GM19324 (cell line): ENCODE results near the gene JAK1.
"Not testable (repeated sequence)": the region's sequence is repeated elsewhere in the genome, so short reads cannot be mapped to it uniquely, and the experiment has no call there.

Experiments used
- ATAC-seq: cut with Tn5 transposase; IDR thresholded peaks from one replicate; pipeline ENCODE4 v1.9.1; 2021; ENCODE audit warnings: mild to moderate bottlenecking, moderate library complexity; ENCODE audit not compliant: unreplicated experiment, low FRiP score

JAK1 gene

GRCh38 chr1:64966158-64966971 is at the start of gene JAK1:
TSS of gene JAK1 (minus strand) at chr1:64966549. CDS start at chr1:64886264, 80,285 bp downstream.
- ATAC-seq, result peak; percentile 85

- no peak for ATAC-seq
Observed at GRCh38 chr1:65014321-65014720, 48.0 kb upstream of the JAK1 start.

GRCh38 chr1:65011983-65012382 is 45.6 kb upstream of the JAK1 start:
- ATAC-seq, result no peak

- ATAC-seq, result no peak
Observed at GRCh38 chr1:65009724-65010420, 43.5 kb upstream of the JAK1 start.

GRCh38 chr1:65009176-65009575 is 42.8 kb upstream of the JAK1 start:
- ATAC-seq, result no peak

- ATAC-seq, result no peak
Observed at GRCh38 chr1:65006806-65007205, 40.5 kb upstream of the JAK1 start.

GRCh38 chr1:65003316-65003664 is 36.9 kb upstream of the JAK1 start:
- no peak for ATAC-seq

GRCh38 chr1:65002508-65003315 is 36.4 kb upstream of the JAK1 start:
- peak; percentile 81 for ATAC-seq

- no peak for ATAC-seq
Observed at GRCh38 chr1:65002156-65002507, 35.8 kb upstream of the JAK1 start.

- no peak for ATAC-seq
Observed at GRCh38 chr1:65001231-65001792, 35.0 kb upstream of the JAK1 start.

GRCh38 chr1:64998425-64998948 is 32.1 kb upstream of the JAK1 start:
- ATAC-seq, result not testable (repeated sequence)

GRCh38 chr1:64996541-64997257 is 30.4 kb upstream of the JAK1 start:
- no peak for ATAC-seq

GRCh38 chr1:64995316-64995715 is 29.0 kb upstream of the JAK1 start:
- ATAC-seq, result no peak

GRCh38 chr1:64986903-64987871 is 20.8 kb upstream of the JAK1 start:
- peak; percentile 96 for ATAC-seq

- ATAC-seq, result no peak
Observed at GRCh38 chr1:64984737-64985136, 18.4 kb upstream of the JAK1 start.

GRCh38 chr1:64984106-64984505 is 17.8 kb upstream of the JAK1 start:
- ATAC-seq, result no peak

GRCh38 chr1:64983110-64983509 is 16.8 kb upstream of the JAK1 start:
- ATAC-seq, result no peak

GRCh38 chr1:64981601-64982533 is 15.5 kb upstream of the JAK1 start:
- ATAC-seq, result no peak
